Astrocyte (in vitro differentiated cells and primary cell): ENCODE results near the gene CD164. TPM values are rescaled to one million over a fixed set of nuclear protein-coding genes. Genes with fewer than 3 reads are reported as not detected.

Experiments used
- DNase-seq: peaks from one replicate; pipeline ENCODE4 v3.0.0-alpha.2; 2010; ENCODE audit warnings: low read depth
- FAIRE-seq: peaks from 2 replicates; lab custom pipeline; 2011; peaks lifted over from hg19 to GRCh38; lab: Jason Lieb, UNC
- H2AFZ ChIP-seq: 2 replicates; pipeline ENCODE4 v1.6.0; 2012; ENCODE audit warnings: low read depth, low read length, inconsistent platforms
- H3K27ac ChIP-seq: 2 replicates; pipeline ENCODE4 v1.5.1; 2011; ENCODE audit warnings: low read depth, low read length, inconsistent platforms
- H3K27me3 ChIP-seq: 2 replicates; pipeline ENCODE4 v1.6.0; 2011; ENCODE audit warnings: low read length, inconsistent platforms; ENCODE audit not compliant: insufficient read depth
- H3K36me3 ChIP-seq: 2 replicates; pipeline ENCODE4 v1.5.1; 2011; ENCODE audit warnings: low read length, inconsistent platforms; ENCODE audit not compliant: insufficient read depth
- H3K4me1 ChIP-seq: 2 replicates; pipeline ENCODE4 v1.5.1; 2011; ENCODE audit warnings: low read length, inconsistent platforms; ENCODE audit not compliant: insufficient read depth
- H3K4me2 ChIP-seq: 2 replicates; pipeline ENCODE4 v1.6.0; 2012; ENCODE audit warnings: low read length, inconsistent platforms
- H3K4me3 ChIP-seq: 2 replicates; pipeline ENCODE4 v1.5.1; 2011; ENCODE audit warnings: low read depth, mild to moderate bottlenecking, low read length, inconsistent platforms; ENCODE audit not compliant: insufficient read depth
- H3K79me2 ChIP-seq: 2 replicates; pipeline ENCODE4 v1.6.0; 2012; ENCODE audit warnings: mild to moderate bottlenecking, low read length, inconsistent platforms; ENCODE audit not compliant: insufficient read depth
- H3K9ac ChIP-seq: 2 replicates; pipeline ENCODE4 v1.6.0; 2012; ENCODE audit warnings: mild to moderate bottlenecking, low read length, inconsistent platforms
- H3K9me3 ChIP-seq: 2 replicates; pipeline ENCODE4 v1.5.1; 2012; ENCODE audit warnings: low read depth, mild to moderate bottlenecking, low read length, inconsistent platforms; ENCODE audit not compliant: insufficient read depth
- H4K20me1 ChIP-seq: 2 replicates; pipeline ENCODE4 v1.6.0; 2012; ENCODE audit warnings: low read length, inconsistent platforms; ENCODE audit not compliant: insufficient read depth
- H3K27ac Mint-ChIP-seq: one replicate; pipeline ENCODE4 v1.8.0; 2021; ENCODE audit warnings: mild to moderate bottlenecking, mixed read lengths; ENCODE audit not compliant: unreplicated experiment
- H3K27me3 Mint-ChIP-seq: one replicate; pipeline ENCODE4 v1.8.0; 2021; ENCODE audit warnings: low read depth, mixed read lengths; ENCODE audit not compliant: unreplicated experiment
- H3K36me3 Mint-ChIP-seq: one replicate; pipeline ENCODE4 v1.8.0; 2021; ENCODE audit warnings: low read depth, mixed read lengths; ENCODE audit not compliant: unreplicated experiment
- H3K4me1 Mint-ChIP-seq: one replicate; pipeline ENCODE4 v1.8.0; 2021; ENCODE audit warnings: low read depth, mixed read lengths; ENCODE audit not compliant: unreplicated experiment
- H3K4me3 Mint-ChIP-seq: one replicate; pipeline ENCODE4 v1.8.0; 2021; ENCODE audit warnings: mild to moderate bottlenecking, moderate library complexity, mixed read lengths; ENCODE audit not compliant: unreplicated experiment
- H3K9me3 Mint-ChIP-seq: one replicate; pipeline ENCODE4 v1.8.0; 2021; ENCODE audit warnings: mild to moderate bottlenecking, mixed read lengths; ENCODE audit not compliant: unreplicated experiment
- CTCF ChIP-seq: IDR thresholded peaks from 2 replicates; pipeline ENCODE4 v1.5.1; 2011; ENCODE audit warnings: low read depth, mild to moderate bottlenecking, inconsistent platforms, low read length, moderate library complexity; ENCODE audit not compliant: insufficient read depth
- EZH2 ChIP-seq: IDR thresholded peaks from 2 replicates; pipeline ENCODE4 v1.6.1; 2012; ENCODE audit warnings: mild to moderate bottlenecking, low read length, inconsistent platforms; ENCODE audit not compliant: insufficient read depth
- total RNA-seq: library from RNA; stranded (reverse); gene quantifications from 2 replicates; pipeline ENCODE4 v1.2.1, GENCODE V29; 2021

The CD164 gene
- total RNA-seq, 1 donor from 2014 or later = 345 TPM

DNA sequence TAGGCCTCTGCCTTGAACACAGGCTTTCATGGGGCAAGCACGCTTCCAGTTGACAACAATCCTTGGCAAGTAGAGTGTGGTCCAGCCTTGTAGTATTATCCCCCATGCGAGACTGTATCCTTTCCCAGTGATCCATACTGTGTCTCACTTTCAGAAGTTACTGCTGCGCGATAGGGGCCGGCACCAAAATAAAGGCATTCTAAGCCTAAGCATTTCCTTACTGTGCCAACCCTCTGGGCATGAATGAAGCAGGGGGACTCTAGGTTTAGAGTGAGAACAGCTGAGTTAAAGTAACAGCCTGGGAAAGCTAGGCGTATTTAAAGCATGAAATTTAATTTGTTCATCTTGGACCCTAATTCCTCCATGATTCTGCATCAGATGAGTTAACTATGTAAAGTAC, 39.4 kb downstream of the CD164 start:
- no peak overlapping the region for H3K4me3 ChIP-seq
- H3K9ac ChIP-seq = no peak overlapping the region
- H3K79me2 ChIP-seq = no peaks in the 10 kb centered on the region
- H3K36me3 Mint-ChIP-seq = no peaks in the 10 kb centered on the region
- H3K9me3 ChIP-seq = no peaks in the 10 kb centered on the region
- H3K4me1 ChIP-seq = no peaks in the 10 kb centered on the region
- H3K27me3 ChIP-seq = no peaks in the 10 kb centered on the region
- H3K27ac ChIP-seq = no peak overlapping the region
- no peak overlapping the region for H3K4me2 ChIP-seq
- no peak for DNase-seq
- H3K4me3 Mint-ChIP-seq = no peak overlapping the region
- peaks cover 3% of the 10 kb centered on the region for H3K27me3 Mint-ChIP-seq
- FAIRE-seq = no peak
- TF ChIP-seq CTCF (no peak), EZH2 (no peak)
- no peaks in the 10 kb centered on the region for H4K20me1 ChIP-seq
- H2AFZ ChIP-seq = no peak overlapping the region
- H3K27ac Mint-ChIP-seq = no peak overlapping the region
- no peaks in the 10 kb centered on the region for H3K4me1 Mint-ChIP-seq
- H3K36me3 ChIP-seq = no peaks in the 10 kb centered on the region
- H3K9me3 Mint-ChIP-seq = no peaks in the 10 kb centered on the region

- H3K79me2 ChIP-seq = no peaks in the 10 kb centered on the region
- Mint-ChIP-seq H3K36me3 (peaks cover 2% of the 10 kb centered on the region), H3K27me3 (peaks cover 3% of the 10 kb centered on the region), H3K27ac (no peak overlapping the region), H3K4me1 (no peaks in the 10 kb centered on the region), H3K4me3 (no peak overlapping the region), H3K9me3 (peaks cover 1% of the 10 kb centered on the region)
- H3K36me3 ChIP-seq = no peaks in the 10 kb centered on the region
- FAIRE-seq (no peak), DNase-seq (no peak)
- no peak overlapping the region for H3K9ac ChIP-seq
- TF ChIP-seq EZH2 = no peak
- TF ChIP-seq CTCF = no peak
- H3K27ac ChIP-seq = no peak overlapping the region
- no peaks in the 10 kb centered on the region for H3K4me1 ChIP-seq
- no peak overlapping the region for H3K4me2 ChIP-seq
- H2AFZ ChIP-seq = no peak overlapping the region
- H3K27me3 ChIP-seq = no peaks in the 10 kb centered on the region
- H3K9me3 ChIP-seq = no peaks in the 10 kb centered on the region
- H4K20me1 ChIP-seq = no peaks in the 10 kb centered on the region
- H3K4me3 ChIP-seq = no peak overlapping the region
Measured at GRCh38 chr6:109342506-109342905, 39.8 kb downstream of the CD164 start.

DNA sequence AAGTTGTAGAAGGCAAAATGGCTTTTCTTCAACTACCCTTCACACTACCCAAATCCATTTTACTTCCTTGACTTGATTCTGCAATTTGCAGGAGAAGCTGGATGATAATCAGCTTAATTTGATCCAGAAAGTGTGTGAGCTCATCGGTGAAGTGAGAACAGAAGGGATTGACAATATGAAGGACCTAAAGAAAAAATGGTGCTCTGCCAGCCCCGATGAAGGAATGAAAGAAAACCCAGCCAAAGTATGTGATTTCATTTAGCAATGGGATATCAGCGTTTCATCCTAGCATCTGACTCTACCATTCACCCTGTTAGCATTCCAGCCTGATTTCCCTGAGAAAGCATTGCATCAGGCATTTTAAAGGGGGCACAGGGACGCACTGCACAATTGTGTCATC, 41.5 kb downstream of the CD164 start:
- Mint-ChIP-seq H3K27me3 (peaks cover 3% of the 10 kb centered on the region), H3K36me3 (peaks cover 3% of the 10 kb centered on the region), H3K4me3 (no peak overlapping the region), H3K4me1 (peaks cover 2% of the 10 kb centered on the region), H3K9me3 (peaks cover 5% of the 10 kb centered on the region), H3K27ac (no peak overlapping the region)
- no peaks in the 10 kb centered on the region for H3K27me3 ChIP-seq
- H3K4me3 ChIP-seq = no peak overlapping the region
- FAIRE-seq (no peak), DNase-seq (no peak)
- no peak overlapping the region for H3K4me2 ChIP-seq
- no peak overlapping the region for H2AFZ ChIP-seq
- H3K9me3 ChIP-seq = no peaks in the 10 kb centered on the region
- H4K20me1 ChIP-seq = no peaks in the 10 kb centered on the region
- no peak overlapping the region for H3K27ac ChIP-seq
- no peak for TF ChIP-seq CTCF
- TF ChIP-seq EZH2 = no peak
- H3K4me1 ChIP-seq = no peaks in the 10 kb centered on the region
- H3K79me2 ChIP-seq = no peaks in the 10 kb centered on the region
- no peak overlapping the region for H3K9ac ChIP-seq
- H3K36me3 ChIP-seq = no peaks in the 10 kb centered on the region
